H1 (cell line): Measurements from ENCODE around the gene RING1. TPM values are rescaled to one million over a fixed set of nuclear protein-coding genes. Genes with fewer than 3 reads are reported as not detected.

Source experiments
- CTCF ChIA-PET: fragments of 300-600 bp; sonication (Branson Sonifier 250); formaldehyde crosslinking; loops from one replicate; lab custom pipeline; 2021; ENCODE audit not compliant: partially characterized antibody; lab: Charles Lee
- POLR2A ChIA-PET: fragments of 300-600 bp; sonication (Branson Sonifier 250); formaldehyde crosslinking; loops from one replicate; lab custom pipeline; 2021; ENCODE audit warnings: inconsistent platforms; ENCODE audit not compliant: partially characterized antibody; lab: Charles Lee
- DNase-seq, 2 experiments: peaks; one replicate each; pipeline versions ENCODE4 v3.0.0 to v3.0.0-alpha.2; 2010 to 2022; ENCODE audit warnings: low spot score in 2 of 2, low read depth in 1 of 2, mixed read lengths in 1 of 2
- FAIRE-seq: peaks from 2 replicates; lab custom pipeline; 2011; peaks lifted over from hg19 to GRCh38; lab: Jason Lieb, UNC
- H2AFZ ChIP-seq: 2 replicates; pipeline ENCODE4 v1.8.1; 2012; ENCODE audit warnings: low read length, inconsistent platforms
- H2AK5ac ChIP-seq: 2 replicates; pipeline ENCODE4 v1.6.1; 2013; ENCODE audit warnings: low read depth, low read length
- H2BK120ac ChIP-seq: replicated peaks from 2 replicates; pipeline ENCODE3; 2013; ENCODE audit warnings: low read depth, low read length, inconsistent platforms
- H2BK12ac ChIP-seq: 2 replicates; pipeline ENCODE4 v1.6.1; 2013; ENCODE audit warnings: low read depth, low read length
- H2BK15ac ChIP-seq: 2 replicates; pipeline ENCODE4 v1.6.1; 2013; ENCODE audit warnings: low read length
- H2BK20ac ChIP-seq: 2 replicates; pipeline ENCODE4 v1.6.1; 2013; ENCODE audit warnings: low read length
- H2BK5ac ChIP-seq: 2 replicates; pipeline ENCODE4 v1.6.1; 2013; ENCODE audit warnings: low read depth, low read length
- H3K14ac ChIP-seq: 2 replicates; pipeline ENCODE4 v1.6.1; 2013; ENCODE audit warnings: inconsistent platforms; ENCODE audit not compliant: insufficient read length
- H3K18ac ChIP-seq: 2 replicates; pipeline ENCODE4 v1.6.1; 2013; ENCODE audit warnings: low read length; ENCODE audit errors: extremely low read depth
- H3K23ac ChIP-seq: 2 replicates; pipeline ENCODE4 v1.6.1; 2013; ENCODE audit warnings: inconsistent platforms; ENCODE audit not compliant: insufficient read length
- H3K23me2 ChIP-seq: 2 replicates; pipeline ENCODE4 v1.6.1; 2013; ENCODE audit warnings: low read depth, low read length
- H3K27ac ChIP-seq: 2 replicates; pipeline ENCODE4 v1.6.1; 2011; ENCODE audit warnings: low read depth, low read length, inconsistent platforms
- H3K27me3 ChIP-seq, 4 experiments: replicated peaks in 1 of 4; 1 replicate in 1 of 4; 2 replicates in 3 of 4; pipeline versions ENCODE4 v1.6.1 to v1.8.1; 2011 to 2013; ENCODE audit warnings: low read length in 3 of 4, mild to moderate bottlenecking in 3 of 4, inconsistent platforms in 2 of 4, mixed read lengths in 2 of 4, moderate library complexity in 1 of 4; ENCODE audit not compliant: control insufficient read depth in 3 of 4, insufficient read depth in 3 of 4; ENCODE audit errors: extremely low read depth in 1 of 4
- H3K36me3 ChIP-seq, 4 experiments: 2 replicates each; pipeline versions ENCODE4 v1.6.1 to v1.8.1; 2011 to 2013; ENCODE audit warnings: mild to moderate bottlenecking in 4 of 4, low read length in 3 of 4, moderate library complexity in 2 of 4, control low read depth in 1 of 4, inconsistent platforms in 1 of 4; ENCODE audit not compliant: insufficient read depth in 4 of 4, control insufficient read depth in 2 of 4
- H3K4ac ChIP-seq: replicated peaks from 2 replicates; pipeline ENCODE3; 2013; ENCODE audit warnings: low read length, low read depth, mixed read lengths, inconsistent platforms; ENCODE audit not compliant: insufficient read length
- H3K4me1 ChIP-seq, 4 experiments: replicated peaks in 1 of 4; 1 replicate in 1 of 4; 2 replicates in 3 of 4; pipeline versions ENCODE4 v1.6.1 to v1.8.1; 2011 to 2013; ENCODE audit warnings: low read length in 3 of 4, inconsistent platforms in 2 of 4, mixed read lengths in 1 of 4; ENCODE audit not compliant: insufficient read depth in 4 of 4, control insufficient read depth in 3 of 4
- H3K4me2 ChIP-seq, 2 experiments: 2 replicates each; pipeline versions ENCODE4 v1.6.1 to v1.8.1; 2011 to 2013; ENCODE audit warnings: low read depth in 2 of 2, low read length in 2 of 2, control low read depth in 1 of 2, inconsistent platforms in 1 of 2, mild to moderate bottlenecking in 1 of 2; ENCODE audit not compliant: insufficient read depth in 1 of 2
- H3K4me3 ChIP-seq, 4 experiments: fragments of 200-600, 300-600 bp in 1 of 4; sonication (generic), shearing (Covaris generic), sonication (Bioruptor Twin) in 1 of 4; 2 replicates each; pipeline versions ENCODE4 v1.5.1 to v1.8.1; 2011 to 2016; ENCODE audit warnings: low read length in 4 of 4, low read depth in 3 of 4, control low read depth in 2 of 4, inconsistent platforms in 2 of 4, mild to moderate bottlenecking in 2 of 4, mixed read lengths in 1 of 4, moderate library complexity in 1 of 4; ENCODE audit not compliant: insufficient read depth in 2 of 4; ENCODE audit errors: extremely low read depth in 1 of 4
- H3K56ac ChIP-seq: replicated peaks from 2 replicates; pipeline ENCODE3; 2013; ENCODE audit warnings: low read depth, mild to moderate bottlenecking, mixed read lengths, low read length, inconsistent platforms; ENCODE audit not compliant: insufficient read length
- H3K79me1 ChIP-seq: 2 replicates; pipeline ENCODE4 v1.6.1; 2013; ENCODE audit warnings: low read depth, low read length, control low read depth
- H3K79me2 ChIP-seq, 2 experiments: 2 replicates each; pipeline versions ENCODE4 v1.6.1 to v1.8.1; 2012 to 2013; ENCODE audit warnings: low read length in 2 of 2, mild to moderate bottlenecking in 2 of 2, inconsistent platforms in 1 of 2; ENCODE audit not compliant: insufficient read depth in 2 of 2, control insufficient read depth in 1 of 2
- H3K9ac ChIP-seq, 4 experiments: replicated peaks in 1 of 4; 1 replicate in 1 of 4; 2 replicates in 3 of 4; pipeline versions ENCODE4 v1.6.1 to v1.8.1; 2011 to 2013; ENCODE audit warnings: low read depth in 3 of 4, low read length in 3 of 4, control low read depth in 2 of 4, mild to moderate bottlenecking in 2 of 4, moderate library complexity in 2 of 4, inconsistent platforms in 1 of 4; ENCODE audit errors: extremely low read depth in 1 of 4
- H3K9me3 ChIP-seq, 2 experiments: 2 replicates each; pipeline versions ENCODE4 v1.6.1 to v1.8.1; 2012 to 2013; ENCODE audit warnings: mild to moderate bottlenecking in 2 of 2, moderate library complexity in 2 of 2, control low read depth in 1 of 2, inconsistent platforms in 1 of 2, low read depth in 1 of 2, low read length in 1 of 2, mixed read lengths in 1 of 2; ENCODE audit not compliant: insufficient read depth in 2 of 2
- H4K20me1 ChIP-seq, 2 experiments: replicated peaks in 1 of 2; 2 replicates each; pipeline versions ENCODE3 to v1.8.1; 2011 to 2013; ENCODE audit warnings: inconsistent platforms in 2 of 2, low read length in 2 of 2, mild to moderate bottlenecking in 1 of 2; ENCODE audit not compliant: insufficient read depth in 2 of 2, control insufficient read depth in 1 of 2
- H4K5ac ChIP-seq: 2 replicates; pipeline ENCODE4 v1.6.1; 2013; ENCODE audit warnings: low read length, low read depth, mixed read lengths, inconsistent platforms; ENCODE audit not compliant: insufficient read length
- H4K8ac ChIP-seq: 2 replicates; pipeline ENCODE4 v1.8.0; 2013; ENCODE audit warnings: mild to moderate bottlenecking, moderate library complexity, low read length, inconsistent platforms; ENCODE audit not compliant: insufficient read depth; ENCODE audit errors: extremely low read depth
- H4K91ac ChIP-seq: replicated peaks from 2 replicates; pipeline ENCODE3; 2013; ENCODE audit warnings: low read length, mixed read lengths, inconsistent platforms; ENCODE audit not compliant: insufficient read length
- BCL11A ChIP-seq, 2 experiments: IDR thresholded peaks; one replicate each; pipeline ENCODE4 v1.6.1; 2011; ENCODE audit warnings: low read depth in 2 of 2, low read length in 2 of 2, mild to moderate bottlenecking in 2 of 2
- CHD2 ChIP-seq: IDR thresholded peaks from 2 replicates; pipeline ENCODE4 v1.6.1; 2012; ENCODE audit warnings: low read length, improper control_type of control experiment
- CREB1 ChIP-seq: IDR thresholded peaks from 2 replicates; pipeline ENCODE4 v1.6.1; 2012; ENCODE audit warnings: inconsistent platforms
- EZH2 ChIP-seq: fragments of 200-600 bp; sonication (generic); IDR thresholded peaks from 2 replicates; pipeline ENCODE4 v1.7.1; 2012; ENCODE audit warnings: low read depth, mild to moderate bottlenecking, moderate library complexity, low read length, inconsistent platforms; ENCODE audit not compliant: severe bottlenecking
- GTF2F1 ChIP-seq: IDR thresholded peaks from 2 replicates; pipeline ENCODE4 v1.6.1; 2012; ENCODE audit warnings: low read depth, low read length, improper control_type of control experiment, borderline replicate concordance
- JUN ChIP-seq: IDR thresholded peaks from 2 replicates; pipeline ENCODE4 v1.6.1; 2011; ENCODE audit warnings: low read depth, mild to moderate bottlenecking, improper control_type of control experiment, low read length
- JUND ChIP-seq: IDR thresholded peaks from 2 replicates; pipeline ENCODE4 v1.6.1; 2011; ENCODE audit warnings: mild to moderate bottlenecking, improper control_type of control experiment, low read length
- KDM1A ChIP-seq: fragments of 200-600, 300-600 bp; sonication (generic); IDR thresholded peaks from 2 replicates; pipeline ENCODE4 v1.7.1; 2016; ENCODE audit warnings: mild to moderate bottlenecking, low read length, borderline replicate concordance
- NANOG ChIP-seq: IDR thresholded peaks from 2 replicates; pipeline ENCODE4 v1.6.1; 2011; ENCODE audit warnings: low read length, low read depth, mild to moderate bottlenecking, inconsistent platforms; ENCODE audit not compliant: insufficient read depth, poor library complexity, severe bottlenecking
- POLR2AphosphoS5 ChIP-seq: IDR thresholded peaks from 2 replicates; pipeline ENCODE4 v1.6.1; 2011; ENCODE audit warnings: low read depth, low read length
- RAD21 ChIP-seq, 2 experiments: IDR thresholded peaks in 1 of 2; conservative IDR thresholded peaks in 1 of 2; 2 replicates each; pipeline ENCODE4 v1.6.1; 2011; ENCODE audit warnings: low read depth in 2 of 2, low read length in 2 of 2, improper control_type of control experiment in 1 of 2, inconsistent platforms in 1 of 2, mild to moderate bottlenecking in 1 of 2, moderate library complexity in 1 of 2
- SIRT6 ChIP-seq: IDR thresholded peaks from one replicate; pipeline ENCODE4 v1.7.1; 2012; ENCODE audit warnings: low read length, inconsistent platforms
- TEAD4 ChIP-seq: IDR thresholded peaks from 2 replicates; pipeline ENCODE4 v1.6.1; 2012; ENCODE audit warnings: low read depth, low read length, inconsistent platforms, mixed read lengths
- WGBS, 2 experiments: shearing (Covaris generic) in 1 of 2; methylation state at CpG; one replicate each; pipeline versions ENCODE4 v1.1.6 to v1.1.7; 2013 to 2015; ENCODE audit warnings: low lambda C conversion rate in 2 of 2, mixed read lengths in 2 of 2, inconsistent platforms in 1 of 2, low coverage in 1 of 2, missing lambda C conversion rate in 1 of 2; ENCODE audit not compliant: insufficient replicate concordance in 2 of 2, insufficient coverage in 1 of 2, insufficient read length in 1 of 2; ENCODE audit errors: extremely low coverage in 1 of 2, missing lambda C conversion rate in 1 of 2; 5-methylcytosine and 5-hydroxymethylcytosine counted together
- polyA plus RNA-seq, 7 experiments: library from polyadenylated mRNA; depleted of rRNA in 3 of 7; stranded (reverse) in 5 of 7; unstranded in 2 of 7; fragments of >200 nt in 5 of 7; fragments of 200-250 nt in 2 of 7; gene quantifications; 1 replicate in 5 of 7; 2 replicates in 1 of 7; 4 replicates in 1 of 7; pipeline versions ENCODE4 v1.2.1 to v1.2.3, GENCODE V29; 2011 to 2013; ENCODE audit warnings: missing spikeins in 2 of 7, mixed read lengths in 2 of 7
- total RNA-seq: library from RNA; stranded (reverse); fragmentation: NEBNext Ultra II Directional; extraction: Animal tissue kit (Norgen Biotek cat#: 25700); gene quantifications from 2 replicates; pipeline ENCODE4 v1.2.1, GENCODE V29; 2021

The RING1 gene
- total and polyA plus RNA-seq, 2 of the 8 experiments (the other 6 are each of a cell fraction or from before 2014, with no cell fraction given) = 16.4 to 26.0 TPM

- H3K79me1 ChIP-seq = no peaks in the 10 kb centered on the region
- no peaks in the 10 kb centered on the region; a peak in 1 of 4 replicates for H3K79me2 ChIP-seq
- H3K23ac ChIP-seq = no peak overlapping the region
- H4K8ac ChIP-seq = no peak overlapping the region
- no peak overlapping the region for H2BK15ac ChIP-seq
- ChIA-PET POLR2A (no interaction called here), CTCF (interaction anchor here (1.1 to 1.3 kb wide), 2 partner anchors 8 to 33 kb away, joined by 4 to 5 read pairs; no protein-coding TSS in a partner anchor)
- no peaks in the 10 kb centered on the region for H3K9me3 ChIP-seq
- no peak overlapping the region for H2BK20ac ChIP-seq
- FAIRE-seq (no peak), DNase-seq (no peak)
- no peak overlapping the region for H3K4me2 ChIP-seq
- no peak overlapping the region for H3K14ac ChIP-seq
- H4K5ac ChIP-seq = no peak overlapping the region
- H3K36me3 ChIP-seq = no peaks in the 10 kb centered on the region
- H3K9ac ChIP-seq = no peak overlapping the region
- no peak overlapping the region for H3K18ac ChIP-seq
- no peak overlapping the region for H3K4me3 ChIP-seq
- H3K4ac ChIP-seq = no peak overlapping the region
- H3K56ac ChIP-seq = no peak overlapping the region
- no peaks in the 10 kb centered on the region; a peak in 1 of 7 replicates for H3K27me3 ChIP-seq
- H2AFZ ChIP-seq = no peak overlapping the region
- no peak overlapping the region for H2AK5ac ChIP-seq
- peaks cover 0 to 5% (median 2%) of the 10 kb centered on the region in 4 experiments; a peak in 2 of 7 replicates for H3K4me1 ChIP-seq
- H4K20me1 ChIP-seq = no peaks in the 10 kb centered on the region
- no peak overlapping the region for H2BK120ac ChIP-seq
- H2BK12ac ChIP-seq = no peak overlapping the region
- WGBS, 2 experiments = 92% methylated on average over 7 of the region's 7 CpGs; no CpG with 5 or more reads in 1 of the 2 experiments
- no peak overlapping the region for H3K27ac ChIP-seq
- H4K91ac ChIP-seq = no peak overlapping the region
- H2BK5ac ChIP-seq = no peak overlapping the region
- no peaks in the 10 kb centered on the region for H3K23me2 ChIP-seq
- TF ChIP-seq CHD2 (no peak), KDM1A (no peak), TEAD4 (no peak), JUND (no peak), POLR2AphosphoS5 (no peak), RAD21 (IDR thresholded peaks at IDR 0.05 in 1 of 2, conservative IDR thresholded peaks at IDR 0.05 in 1 of 2; ENCODE audit: low read depth in 2 of 2, low read length in 2 of 2) (no peak), CREB1 (no peak), SIRT6 (no peak), NANOG (no peak), EZH2 (no peak), JUN (no peak), GTF2F1 (no peak), BCL11A (IDR thresholded peaks at IDR 0.05; ENCODE audit: low read depth in 2 of 2, low read length in 2 of 2) (no peak)
These were observed 27.2 kb upstream of the RING1 start for GRCh38 chr6:33181141-33181540.
